ENCODE measurements around the gene NUDT3.
"Not testable (repeated sequence)": the region's sequence is repeated elsewhere in the genome, so short reads cannot be mapped to it uniquely, and the experiment has no call there.

NUDT3 gene

DNA sequence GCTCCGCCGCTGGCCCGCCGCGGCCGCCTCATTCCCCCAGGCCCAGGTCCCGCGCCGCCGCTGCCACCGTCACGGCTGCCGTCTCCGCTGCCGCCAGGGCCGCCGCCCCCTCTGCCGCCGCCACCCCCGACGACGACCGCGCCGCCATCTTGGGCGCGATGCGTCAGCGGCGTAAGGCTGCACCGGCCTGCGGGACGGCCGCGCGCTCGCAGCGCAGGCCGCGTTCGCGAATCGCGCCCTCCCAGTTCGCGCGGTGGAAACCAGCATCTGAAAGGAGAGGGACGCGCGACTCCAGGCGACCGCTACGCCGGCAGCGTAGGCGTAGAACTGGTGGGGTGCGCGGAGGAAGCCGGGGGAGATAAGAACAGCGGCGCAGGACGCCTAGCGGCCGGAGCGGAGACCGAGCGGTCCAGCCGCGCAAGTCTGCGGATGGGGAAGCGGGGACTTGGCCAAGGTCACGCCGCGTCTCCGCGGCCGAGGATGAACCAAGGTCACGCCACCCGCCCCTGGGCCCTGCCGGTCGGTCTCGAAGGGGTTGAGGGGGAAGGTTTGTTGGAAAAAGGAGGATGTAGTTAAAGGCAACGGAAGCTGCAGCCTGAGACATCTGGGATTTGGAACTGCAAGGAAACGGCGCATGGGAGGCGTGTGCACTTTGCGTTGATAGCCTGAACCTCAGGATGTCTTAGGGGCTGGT, at the start of gene NUDT3:
NUDT3 (minus strand) TSS at position 173 of the 694 bp plus-strand sequence. CDS start 307 bp downstream, outside the sequence.
- DNase-seq, result peak; percentile 92

GRCh38 chr6:34441526-34441925, 49.1 kb upstream of the NUDT3 start:
- DNase-seq, result no peak

GRCh38 chr6:34439442-34439841, 47.0 kb upstream of the NUDT3 start:
- DNase-seq, result no peak

- no peak for DNase-seq
These were observed 46.2 kb upstream of the NUDT3 start for GRCh38 chr6:34438705-34439104.

GRCh38 chr6:34437644-34437970, 45.1 kb upstream of the NUDT3 start:
- no peak for DNase-seq

DNA sequence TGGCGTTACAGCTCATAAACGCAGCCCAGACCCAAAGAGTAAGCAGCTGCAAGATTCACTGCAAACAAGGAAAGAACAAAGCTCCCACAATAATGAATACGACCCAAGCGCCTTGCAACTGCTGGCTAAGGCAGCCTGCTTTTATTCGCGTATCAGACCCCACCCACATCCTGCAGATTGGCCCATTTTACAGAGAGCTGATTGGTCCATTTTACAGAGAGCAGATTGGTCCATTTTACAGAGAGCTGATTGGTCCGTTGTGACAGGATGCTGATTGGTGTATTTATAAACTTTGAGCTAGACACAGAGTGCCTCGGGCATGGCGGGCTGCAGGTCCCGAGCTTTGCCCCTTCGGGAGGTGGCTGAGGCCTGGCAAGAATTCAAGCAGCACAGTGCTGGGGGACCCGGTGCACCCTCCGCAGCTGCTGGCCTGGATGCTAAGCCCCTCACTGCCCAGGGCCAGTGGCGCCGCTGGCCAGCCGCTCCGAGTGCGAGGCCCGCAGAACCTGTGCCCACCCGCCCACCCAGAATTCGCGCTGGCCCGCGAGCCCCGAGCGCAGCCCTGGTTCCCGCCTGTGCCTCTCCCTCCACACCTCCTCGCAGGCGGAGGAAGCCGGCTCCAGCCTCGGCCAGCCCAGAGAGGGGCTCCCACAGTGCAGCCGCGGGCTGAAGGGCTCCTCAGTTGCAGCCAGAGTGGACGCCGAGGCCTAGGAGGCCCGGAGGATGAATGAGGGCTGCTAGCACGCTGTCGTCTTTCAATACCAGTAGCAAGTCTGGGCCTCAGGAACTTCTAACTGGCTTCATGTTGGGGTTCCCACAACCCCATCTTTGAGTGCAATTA, 44.6 kb upstream of the NUDT3 start:
- DNase-seq, result no peak

DNA sequence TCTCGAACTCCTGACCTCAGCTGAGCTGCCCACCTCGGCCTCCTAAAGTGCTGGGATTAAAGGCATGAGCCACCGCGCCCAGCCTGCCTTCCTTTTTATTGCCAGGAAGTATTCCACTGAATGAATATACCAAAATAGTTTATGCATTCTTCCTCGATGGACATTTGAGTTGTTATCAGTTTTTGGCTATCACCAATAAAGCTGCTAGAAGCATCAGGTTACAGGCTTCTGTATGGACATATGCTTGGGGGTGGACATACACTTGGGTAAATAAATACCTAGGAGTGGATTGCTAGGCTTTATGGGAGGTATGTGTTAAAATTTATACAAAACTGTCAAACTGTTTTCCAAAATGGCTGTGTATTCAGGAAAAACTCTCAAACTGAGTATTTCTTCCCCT, 43.4 kb upstream of the NUDT3 start:
- no peak for DNase-seq

DNA sequence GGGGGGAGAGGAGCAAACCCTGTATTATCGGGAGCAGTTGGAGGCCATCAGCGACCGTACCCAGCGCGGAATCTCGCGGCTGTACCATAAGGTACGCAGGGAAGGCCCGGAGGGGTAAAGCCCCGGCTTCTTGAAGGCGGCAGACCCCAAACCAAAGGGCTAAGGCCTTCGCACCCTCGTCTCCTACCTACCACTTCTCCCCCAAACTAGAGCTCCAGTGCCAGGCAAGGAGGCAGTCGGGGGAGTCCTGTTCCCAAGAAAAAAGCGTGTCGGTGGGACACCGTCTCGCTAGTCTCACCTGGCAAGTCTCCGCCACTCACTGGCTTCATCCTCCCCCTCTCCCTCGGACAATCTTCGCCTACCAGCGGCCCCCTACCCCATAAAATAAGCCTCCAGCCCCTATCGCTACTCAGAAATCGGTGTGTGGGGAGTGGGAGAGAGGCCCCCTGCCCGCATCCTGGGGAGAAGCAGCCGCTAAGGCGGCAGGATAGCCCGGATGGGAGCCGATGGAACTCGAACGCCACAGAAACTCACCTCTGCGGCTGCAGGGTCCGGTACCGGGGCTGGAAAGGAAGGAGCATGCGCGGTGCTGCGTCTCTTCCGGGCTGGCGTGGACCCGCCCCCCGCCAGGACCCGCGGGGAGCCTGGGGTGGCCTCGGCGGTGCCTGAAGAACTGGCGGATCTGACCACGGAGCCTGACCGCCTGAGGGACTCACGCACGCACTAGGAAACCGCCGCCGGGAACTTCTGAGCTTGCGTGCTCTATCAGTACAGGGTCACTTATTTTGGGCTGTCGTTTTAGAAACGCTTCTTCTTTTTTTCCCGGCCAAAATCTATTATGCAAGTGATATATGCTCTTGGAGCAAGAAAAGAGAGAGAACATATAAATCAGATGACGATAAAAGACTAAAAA, 33.3 kb upstream of the NUDT3 start, which contains the start of gene RPS10:
RPS10 (minus strand) TSS at position 572 of the 913 bp plus-strand sequence. CDS start 848 bp downstream, outside the sequence.
- DNase-seq, result peak; percentile 81

DNA sequence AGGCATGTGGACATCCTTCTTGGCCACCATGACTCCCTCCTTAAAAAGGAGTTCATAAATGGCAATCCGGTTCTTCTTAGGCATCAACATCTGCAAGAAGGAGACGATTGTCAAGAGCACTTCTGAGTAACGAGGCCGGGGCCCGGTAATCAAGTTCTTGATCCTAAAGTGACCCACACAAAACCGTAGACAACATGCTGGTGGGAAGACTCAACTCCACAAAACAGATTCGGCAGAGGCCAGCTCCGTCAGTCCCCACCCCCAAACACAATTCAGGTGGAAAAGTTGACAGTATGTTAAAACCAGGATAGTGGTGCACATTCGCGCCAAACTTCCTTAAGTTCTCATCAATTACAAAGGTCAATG, 32.6 kb upstream of the NUDT3 start:
- DNase-seq, result no peak

- no peak for DNase-seq
These were observed 32.0 kb upstream of the NUDT3 start for GRCh38 chr6:34424200-34425131.

- DNase-seq, result no peak
These were observed 30.8 kb upstream of the NUDT3 start for GRCh38 chr6:34423254-34423653.

GRCh38 chr6:34418367-34418766, 25.9 kb upstream of the NUDT3 start:
- DNase-seq, result no peak

DNA sequence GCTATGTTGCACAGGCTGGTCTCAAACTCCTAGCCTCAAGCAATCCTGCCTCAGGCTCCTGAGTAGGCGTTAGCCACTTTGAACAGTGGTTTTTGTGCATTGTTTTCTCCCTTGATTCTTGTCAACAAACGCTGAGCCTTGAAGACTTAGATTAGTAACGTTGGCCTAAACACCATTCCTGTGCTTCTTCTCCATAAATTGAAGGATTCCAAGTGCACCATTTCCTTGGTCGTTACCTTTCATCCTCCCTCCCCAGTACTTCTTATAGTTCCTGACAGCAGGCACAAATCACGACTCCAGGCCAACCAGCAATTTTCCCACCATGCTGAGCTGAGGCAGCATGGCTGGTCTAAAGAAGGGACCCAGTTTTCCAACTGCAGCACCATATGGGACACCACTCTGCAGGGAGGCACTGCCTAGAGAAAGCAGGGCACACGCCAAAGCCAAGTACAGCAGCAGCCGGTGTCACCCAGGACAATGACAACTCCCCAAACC, 24.5 kb upstream of the NUDT3 start:
- no peak for DNase-seq

- DNase-seq, result peak; percentile 19
These were observed 22.8 kb upstream of the NUDT3 start for GRCh38 chr6:34414999-34415858.

GRCh38 chr6:34412643-34413214, 20.3 kb upstream of the NUDT3 start:
- DNase-seq, result no peak

DNA sequence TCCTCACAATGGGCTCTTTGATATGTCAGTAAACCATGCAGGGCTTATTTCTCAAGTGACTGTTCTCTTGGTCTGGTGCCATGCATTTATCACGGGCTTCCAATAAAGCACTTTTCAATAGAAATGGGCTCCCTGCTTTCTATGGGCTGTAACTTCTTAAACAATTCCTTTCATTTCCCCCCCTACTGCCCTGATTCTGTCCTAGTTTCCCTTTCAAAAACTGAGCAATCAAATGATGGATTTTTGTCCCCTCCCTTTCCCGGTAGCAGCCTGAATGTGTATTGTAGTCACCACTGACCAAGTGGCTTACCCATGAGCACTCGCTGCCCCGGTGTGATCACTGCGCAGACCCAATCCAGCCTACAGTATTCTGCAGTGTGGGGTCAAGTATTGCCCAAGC, 19.5 kb upstream of the NUDT3 start:
- DNase-seq, result no peak

DNA sequence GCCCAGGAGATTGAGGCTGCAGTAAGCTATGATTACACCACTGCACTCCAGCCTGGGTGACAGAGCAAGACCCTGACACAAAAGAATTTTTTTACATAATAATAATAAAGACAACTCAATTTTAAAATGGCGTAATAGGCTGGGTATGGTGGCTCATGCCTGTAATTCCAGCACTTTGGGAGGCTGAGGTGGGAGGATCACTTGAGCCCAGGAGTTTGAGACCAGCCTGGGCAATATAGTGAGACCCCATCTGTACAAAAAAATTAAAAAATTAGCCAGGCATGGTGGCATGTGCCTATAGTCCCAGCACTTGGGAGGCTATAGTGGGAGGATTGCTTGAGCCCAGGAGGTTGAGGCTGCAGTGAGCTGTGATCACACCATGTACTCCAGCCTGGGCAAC, 15.4 kb upstream of the NUDT3 start:
- not testable (repeated sequence) for DNase-seq

- no peak for DNase-seq
These were observed 4.0 kb upstream of the NUDT3 start for GRCh38 chr6:34396518-34396917.

DNA sequence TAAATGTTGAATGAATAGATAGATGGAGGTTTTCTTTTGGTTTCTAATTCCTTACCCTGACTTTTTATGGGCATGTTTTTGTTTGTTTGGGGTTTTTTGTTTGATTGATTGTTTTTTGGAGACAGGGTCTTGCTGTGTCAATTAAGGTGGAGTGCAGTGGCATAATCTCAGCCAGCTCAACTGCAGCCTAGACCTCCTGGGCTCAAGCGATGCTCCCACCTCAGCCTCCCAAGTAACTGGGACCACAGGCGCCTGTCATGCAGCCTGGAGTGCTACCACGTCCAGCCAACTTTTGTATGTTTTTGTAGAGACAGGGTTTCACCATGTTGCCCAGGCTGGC, 1.5 kb upstream of the NUDT3 start:
- DNase-seq, result no peak

DNA sequence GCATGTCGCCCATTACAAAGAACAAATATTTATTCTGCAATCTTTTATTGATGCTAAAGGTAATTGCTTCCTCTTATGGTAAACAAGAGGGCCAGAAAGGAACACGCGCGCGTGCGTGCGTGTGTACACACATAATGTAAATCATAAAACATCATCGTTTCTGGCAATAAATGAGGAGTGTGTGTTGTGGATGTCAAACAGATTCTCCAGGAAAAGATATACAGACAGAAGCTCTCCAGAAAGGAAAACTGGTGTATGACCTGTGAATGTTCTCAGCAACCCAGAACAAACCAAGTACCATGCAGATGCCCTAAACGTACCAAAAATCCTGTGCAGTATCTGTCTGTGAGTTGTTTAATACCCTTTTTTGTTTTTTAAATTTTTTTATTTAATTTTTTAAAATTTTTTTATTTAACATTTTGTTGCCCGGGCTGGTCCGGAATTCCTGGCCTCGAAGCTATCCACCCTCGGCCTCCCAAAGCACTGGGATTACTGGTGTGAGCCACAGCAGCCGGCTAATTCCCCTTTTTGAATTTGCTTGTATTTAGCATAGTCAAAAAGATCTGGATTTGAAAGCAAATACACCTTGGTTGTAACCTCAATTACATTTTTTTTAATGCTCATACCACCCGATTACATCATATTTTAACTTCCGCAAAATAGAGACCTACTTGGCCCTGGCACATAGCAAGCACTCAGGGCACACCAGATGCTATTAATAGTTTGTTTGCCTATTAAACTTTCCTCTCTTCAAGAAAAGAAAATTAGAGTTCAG, 909 bp upstream of the NUDT3 start:
- DNase-seq, result no peak
